NT2/D1 (cell line): ENCODE measurements around the gene RSRC1.

Experiments
- DNase-seq: peaks from one replicate; pipeline ENCODE4 v3.0.0-alpha.2; 2011; ENCODE audit warnings: low read depth, low spot score
- H3K27me3 ChIP-seq: 2 replicates; pipeline ENCODE4 v1.6.0; 2011; ENCODE audit warnings: mild to moderate bottlenecking; ENCODE audit not compliant: insufficient read length, insufficient read depth
- H3K36me3 ChIP-seq: 2 replicates; pipeline ENCODE4 v1.6.1; 2011; ENCODE audit warnings: mild to moderate bottlenecking, low read length, mixed read lengths; ENCODE audit not compliant: insufficient read depth, insufficient read length
- H3K4me1 ChIP-seq: 2 replicates; pipeline ENCODE4 v1.5.1; 2011; ENCODE audit not compliant: insufficient read depth, insufficient read length
- H3K4me3 ChIP-seq: 2 replicates; pipeline ENCODE4 v1.5.1; 2011; ENCODE audit warnings: low read depth; ENCODE audit not compliant: insufficient read length
- H3K9ac ChIP-seq: 2 replicates; pipeline ENCODE4 v1.6.0; 2011; ENCODE audit warnings: low read depth; ENCODE audit not compliant: insufficient read length
- H3K9me3 ChIP-seq: 2 replicates; pipeline ENCODE4 v1.5.1; 2011; ENCODE audit warnings: mild to moderate bottlenecking, low read length; ENCODE audit not compliant: insufficient read depth
- SUZ12 ChIP-seq: IDR thresholded peaks from 2 replicates; pipeline ENCODE4 v1.6.1; 2011; ENCODE audit not compliant: insufficient read length, insufficient read depth; ENCODE audit errors: extremely low read depth
- YY1 ChIP-seq: IDR thresholded peaks from 2 replicates; pipeline ENCODE4 v1.6.1; 2011; ENCODE audit not compliant: insufficient read length, insufficient read depth
- ZNF274 ChIP-seq: IDR thresholded peaks from 2 replicates; pipeline ENCODE4 v1.6.1; 2011; ENCODE audit warnings: mild to moderate bottlenecking, low read depth, low read length

Gene RSRC1

DNA sequence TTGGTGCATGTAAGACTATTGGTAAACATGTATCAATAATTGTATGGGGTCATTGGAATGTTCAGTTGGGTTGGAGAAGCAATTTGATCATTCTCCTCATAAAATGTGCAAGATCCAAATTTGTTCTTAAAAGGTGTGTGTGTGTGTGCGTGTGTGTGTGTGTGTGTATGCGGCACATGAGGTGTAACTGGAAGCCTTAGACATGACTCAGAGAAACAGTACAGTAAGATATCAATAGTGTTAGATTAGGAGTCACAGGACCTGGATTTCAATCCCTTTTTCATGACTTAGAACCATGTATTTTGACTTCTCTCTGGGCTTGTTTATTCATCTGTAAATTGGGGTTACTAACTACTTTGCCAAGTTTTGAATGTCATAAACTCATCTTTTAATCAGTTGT, 38.3 kb downstream of the RSRC1 start:
- Histone ChIP-seq H3K9ac (no peak overlapping the region), H3K27me3 (no peaks in the 10 kb centered on the region), H3K4me1 (no peaks in the 10 kb centered on the region), H3K4me3 (no peak overlapping the region), H3K36me3 (no peaks in the 10 kb centered on the region), H3K9me3 (no peaks in the 10 kb centered on the region)
- no peak for TF ChIP-seq YY1
- no peak for TF ChIP-seq SUZ12
- no peak for TF ChIP-seq ZNF274
- no peak for DNase-seq

DNA sequence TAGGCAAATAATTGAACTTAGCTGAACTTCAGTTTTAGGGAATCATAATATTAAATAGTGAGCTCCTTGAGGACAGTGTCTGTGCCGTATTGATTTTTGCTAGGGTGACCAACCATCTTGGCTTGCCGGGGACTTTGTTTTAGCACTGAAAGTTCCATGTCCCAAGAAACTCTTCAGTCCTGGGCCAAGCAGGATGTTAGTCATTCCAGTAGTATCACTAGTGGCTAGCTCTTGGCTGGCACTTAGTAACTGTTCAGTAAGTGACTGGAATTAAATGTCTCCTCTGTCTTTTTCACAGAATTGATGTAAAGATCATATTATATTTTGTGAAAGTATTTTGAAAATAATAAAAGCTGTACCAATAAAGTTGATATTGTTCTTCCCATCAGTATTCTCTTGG, 42.3 kb downstream of the RSRC1 start:
- Histone ChIP-seq H3K27me3 (no peaks in the 10 kb centered on the region), H3K9me3 (no peaks in the 10 kb centered on the region), H3K36me3 (no peaks in the 10 kb centered on the region), H3K4me3 (no peak overlapping the region), H3K9ac (no peak overlapping the region), H3K4me1 (no peaks in the 10 kb centered on the region)
- no peak for DNase-seq
- TF ChIP-seq ZNF274 = no peak
- TF ChIP-seq SUZ12 = no peak
- no peak for TF ChIP-seq YY1

DNA sequence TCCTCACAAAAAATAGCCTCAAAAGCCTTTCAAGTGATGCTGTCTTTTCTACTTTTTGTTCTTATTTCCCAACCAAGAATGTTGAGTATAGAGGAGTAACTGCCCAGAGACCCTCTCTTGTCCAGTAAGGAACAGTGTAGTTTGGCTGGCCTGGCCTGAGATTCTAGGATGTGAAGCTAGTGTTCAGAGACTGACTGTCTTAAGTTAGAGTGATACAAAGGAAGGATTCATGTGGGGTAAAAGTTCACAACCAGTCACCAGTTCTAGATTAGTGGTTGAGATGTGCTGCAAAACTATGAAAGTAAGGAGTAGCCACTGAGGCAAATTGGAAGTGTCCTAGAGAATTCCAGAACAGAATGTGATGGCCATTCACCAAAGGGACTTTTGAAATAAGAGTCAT, 49.1 kb downstream of the RSRC1 start:
- Histone ChIP-seq H3K27me3 (no peaks in the 10 kb centered on the region), H3K36me3 (no peaks in the 10 kb centered on the region), H3K9ac (no peak overlapping the region), H3K9me3 (no peaks in the 10 kb centered on the region), H3K4me3 (no peak overlapping the region), H3K4me1 (no peaks in the 10 kb centered on the region)
- no peak for DNase-seq
- TF ChIP-seq ZNF274 = no peak
- TF ChIP-seq YY1 = no peak
- TF ChIP-seq SUZ12 = no peak

DNA sequence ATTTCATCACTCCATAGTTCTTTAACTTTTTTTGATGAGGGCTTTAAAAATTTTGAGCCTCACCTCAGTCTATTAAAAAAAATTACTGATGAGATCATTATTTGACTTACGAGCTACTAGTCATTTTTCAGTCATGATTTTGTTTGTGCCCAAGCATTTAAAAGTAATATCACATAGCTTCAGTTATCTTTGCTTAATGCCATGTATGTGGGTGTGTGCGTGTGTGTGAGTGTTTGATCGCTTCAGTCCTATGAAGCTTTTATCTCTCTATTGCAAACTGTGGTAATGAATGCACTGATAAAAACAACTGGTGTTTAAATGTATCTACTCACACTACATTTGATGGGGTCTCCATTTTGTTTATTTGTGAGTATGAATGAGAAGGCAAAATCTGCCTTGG, 49.8 kb downstream of the RSRC1 start:
- H3K9ac ChIP-seq = no peak overlapping the region
- TF ChIP-seq SUZ12 = no peak
- TF ChIP-seq ZNF274 = no peak
- TF ChIP-seq YY1 = no peak
- no peak overlapping the region for H3K4me3 ChIP-seq
- H3K27me3 ChIP-seq = no peaks in the 10 kb centered on the region
- DNase-seq = no peak
- no peaks in the 10 kb centered on the region for H3K36me3 ChIP-seq
- no peaks in the 10 kb centered on the region for H3K4me1 ChIP-seq
- H3K9me3 ChIP-seq = no peaks in the 10 kb centered on the region

DNA sequence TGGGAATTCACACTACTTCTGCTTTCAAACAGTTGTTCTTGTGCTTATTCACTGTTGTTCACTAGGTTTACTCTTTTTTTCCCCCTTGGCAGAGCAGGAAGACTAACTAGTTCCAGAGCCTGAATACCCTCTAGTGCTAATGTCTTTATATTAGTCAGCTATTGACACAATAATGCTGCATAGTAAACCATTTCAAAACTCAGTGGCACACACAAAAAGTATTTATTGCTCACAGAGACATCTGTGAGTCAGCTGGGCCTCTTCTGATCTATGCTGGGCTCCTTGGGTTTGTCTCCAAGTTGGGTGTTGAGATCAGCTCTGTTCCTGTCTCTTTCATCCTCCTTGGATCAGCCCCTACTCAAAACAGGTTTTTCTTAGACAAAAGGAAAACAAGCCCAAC, 51.1 kb downstream of the RSRC1 start:
- Histone ChIP-seq H3K4me3 (no peak overlapping the region), H3K9ac (no peak overlapping the region), H3K9me3 (no peaks in the 10 kb centered on the region), H3K36me3 (no peaks in the 10 kb centered on the region), H3K4me1 (no peaks in the 10 kb centered on the region), H3K27me3 (no peaks in the 10 kb centered on the region)
- TF ChIP-seq SUZ12 (no peak), YY1 (no peak), ZNF274 (no peak)
- no peak for DNase-seq

DNA sequence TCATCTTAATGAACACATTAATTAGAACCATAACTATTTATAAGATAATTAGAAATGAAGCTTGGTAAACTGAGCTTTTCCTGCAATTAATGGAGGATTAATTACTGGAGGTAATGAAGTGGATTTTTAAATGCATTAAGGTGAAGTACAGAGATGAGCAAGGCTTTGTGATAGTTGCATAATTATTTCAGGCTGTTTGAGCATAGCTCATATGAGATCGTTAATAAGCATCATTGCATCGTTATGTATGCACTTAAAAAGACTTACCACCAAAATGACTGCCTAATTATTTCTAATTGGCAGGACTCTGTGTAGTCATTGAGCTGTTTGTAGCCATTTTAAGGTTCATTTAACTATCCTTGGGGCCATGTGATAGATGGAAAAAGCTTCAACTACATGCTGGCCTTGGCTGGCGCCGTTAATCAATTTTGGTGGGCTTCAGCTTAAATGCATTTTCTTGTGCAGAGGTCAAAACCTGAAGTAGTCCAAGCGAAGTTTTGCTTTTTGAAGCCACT, 55.3 kb downstream of the RSRC1 start:
- no peaks in the 10 kb centered on the region for H3K4me1 ChIP-seq
- H3K9me3 ChIP-seq = no peaks in the 10 kb centered on the region
- no peaks in the 10 kb centered on the region for H3K27me3 ChIP-seq
- H3K9ac ChIP-seq = no peak overlapping the region
- no peak overlapping the region for H3K4me3 ChIP-seq
- H3K36me3 ChIP-seq = no peaks in the 10 kb centered on the region
- no peak for TF ChIP-seq YY1
- DNase-seq = no peak

DNA sequence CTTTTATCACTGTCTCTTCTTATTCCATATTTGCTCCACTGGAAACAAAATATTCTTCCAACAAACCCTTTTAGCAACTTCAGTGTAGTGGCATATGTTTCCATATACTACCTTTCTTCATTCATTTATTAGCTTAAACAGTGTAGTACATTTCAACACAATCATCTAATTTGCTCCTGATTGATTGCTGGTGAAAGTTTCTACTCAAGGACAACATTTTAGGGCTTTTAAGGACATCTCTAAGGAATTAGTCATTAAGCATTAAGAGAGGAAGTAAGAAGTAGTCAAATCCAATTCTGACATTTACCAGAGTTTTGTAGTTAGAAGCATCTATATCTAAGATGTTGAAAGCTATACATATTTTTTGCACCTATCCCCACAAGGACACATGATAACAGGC, 55.8 kb downstream of the RSRC1 start:
- Histone ChIP-seq H3K36me3 (no peaks in the 10 kb centered on the region), H3K4me3 (no peak overlapping the region), H3K27me3 (no peaks in the 10 kb centered on the region), H3K4me1 (no peaks in the 10 kb centered on the region), H3K9ac (no peak overlapping the region), H3K9me3 (no peaks in the 10 kb centered on the region)
- DNase-seq = no peak
- no peak for TF ChIP-seq YY1

DNA sequence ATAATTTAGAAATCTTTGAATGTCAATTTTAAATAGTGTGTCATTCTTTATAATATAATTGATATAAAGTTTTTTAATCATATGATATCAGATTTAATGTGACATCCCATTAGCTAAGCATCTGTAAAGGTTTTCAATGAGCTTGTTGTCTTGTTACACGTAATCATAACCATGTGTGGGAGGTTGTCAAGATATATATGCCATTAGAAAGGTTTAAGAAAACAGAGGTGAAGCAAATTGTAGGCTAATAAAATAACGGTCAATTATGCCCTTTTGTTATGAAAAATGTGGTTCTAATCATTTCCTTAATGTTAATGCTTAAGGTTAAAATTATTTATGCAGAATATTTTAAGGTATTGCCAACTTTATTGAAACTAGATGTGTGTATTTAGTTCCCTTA, 56.3 kb downstream of the RSRC1 start:
- Histone ChIP-seq H3K9me3 (no peaks in the 10 kb centered on the region), H3K4me1 (no peaks in the 10 kb centered on the region), H3K9ac (no peak overlapping the region), H3K36me3 (no peaks in the 10 kb centered on the region), H3K4me3 (no peak overlapping the region), H3K27me3 (no peaks in the 10 kb centered on the region)
- no peak for DNase-seq
- TF ChIP-seq YY1 = no peak
- no peak for TF ChIP-seq SUZ12
- TF ChIP-seq ZNF274 = no peak
